ENCODE measurements around the gene A2ML1.
"Not testable (repeated sequence)": the region's sequence is repeated elsewhere in the genome, so short reads cannot be mapped to it uniquely, and the experiment has no call there.

The A2ML1 gene

GRCh38 chr12:8855891-8856290 is 33.5 kb downstream of the A2ML1 start:
- DNase-seq (ENCODE audit: low read depth): no peak

GRCh38 chr12:8859448-8859847 is 37.0 kb downstream of the A2ML1 start:
- not testable (repeated sequence) for DNase-seq (ENCODE audit: low read depth)

GRCh38 chr12:8860165-8860961 is 37.9 kb downstream of the A2ML1 start:
- DNase-seq (ENCODE audit: low read depth): peak; percentile 3

- DNase-seq (ENCODE audit: low read depth): no peak
Observed at GRCh38 chr12:8866429-8866828, 44.0 kb downstream of the A2ML1 start.

GRCh38 chr12:8867009-8867408 is 44.6 kb downstream of the A2ML1 start:
- DNase-seq (ENCODE audit: low read depth): no peak

GRCh38 chr12:8867786-8868185 is 45.4 kb downstream of the A2ML1 start:
- DNase-seq (ENCODE audit: low read depth): no peak

GRCh38 chr12:8870586-8870985 is 48.2 kb downstream of the A2ML1 start:
- DNase-seq (ENCODE audit: low read depth): no peak

- DNase-seq (ENCODE audit: low read depth): no peak
Observed at GRCh38 chr12:8871068-8871467, 48.6 kb downstream of the A2ML1 start.

- DNase-seq (ENCODE audit: low read depth): no peak
Observed at GRCh38 chr12:8876887-8877286, 54.5 kb downstream of the A2ML1 start.

GRCh38 chr12:8886502-8887284 is 64.3 kb downstream of the A2ML1 start:
- no peak for DNase-seq (ENCODE audit: low read depth)

- no peak for DNase-seq (ENCODE audit: low read depth)
Observed at GRCh38 chr12:8887285-8887715, 64.9 kb downstream of the A2ML1 start.

- DNase-seq (ENCODE audit: low read depth): no peak
Observed at GRCh38 chr12:8890313-8891085, 68.1 kb downstream of the A2ML1 start.

GRCh38 chr12:8891976-8892375 is 69.6 kb downstream of the A2ML1 start:
- DNase-seq (ENCODE audit: low read depth): no peak

- DNase-seq (ENCODE audit: low read depth): no peak
Observed at GRCh38 chr12:8894378-8894777, 72.0 kb downstream of the A2ML1 start.

GRCh38 chr12:8894986-8895385 is 72.6 kb downstream of the A2ML1 start:
- no peak for DNase-seq (ENCODE audit: low read depth)

- DNase-seq (ENCODE audit: low read depth): no peak
Observed at GRCh38 chr12:8897081-8897480, 74.7 kb downstream of the A2ML1 start.

- no peak for DNase-seq (ENCODE audit: low read depth)
Observed at GRCh38 chr12:8899830-8900229, 77.4 kb downstream of the A2ML1 start.

- not testable (repeated sequence) for DNase-seq (ENCODE audit: low read depth)
Observed at GRCh38 chr12:8902703-8903102, 80.3 kb downstream of the A2ML1 start.

GRCh38 chr12:8903646-8904045 is 81.2 kb downstream of the A2ML1 start:
- DNase-seq (ENCODE audit: low read depth): no peak

GRCh38 chr12:8904665-8905064 is 82.2 kb downstream of the A2ML1 start:
- no peak for DNase-seq (ENCODE audit: low read depth)

- no peak for DNase-seq (ENCODE audit: low read depth)
Observed at GRCh38 chr12:8905546-8905945, 83.1 kb downstream of the A2ML1 start.

Measured in non-pigmented ciliary epithelial cell (primary cell).